ENCODE data around the gene EXOC3L1. TPM values are rescaled to one million over a fixed set of nuclear protein-coding genes. Genes with fewer than 3 reads are reported as not detected.

The EXOC3L1 gene
- total and polyA plus RNA-seq, 2 of the 13 experiments (the other 11 are each of a cell fraction or from before 2014, with no cell fraction given) = 0.12 TPM; not detected in 1

DNA sequence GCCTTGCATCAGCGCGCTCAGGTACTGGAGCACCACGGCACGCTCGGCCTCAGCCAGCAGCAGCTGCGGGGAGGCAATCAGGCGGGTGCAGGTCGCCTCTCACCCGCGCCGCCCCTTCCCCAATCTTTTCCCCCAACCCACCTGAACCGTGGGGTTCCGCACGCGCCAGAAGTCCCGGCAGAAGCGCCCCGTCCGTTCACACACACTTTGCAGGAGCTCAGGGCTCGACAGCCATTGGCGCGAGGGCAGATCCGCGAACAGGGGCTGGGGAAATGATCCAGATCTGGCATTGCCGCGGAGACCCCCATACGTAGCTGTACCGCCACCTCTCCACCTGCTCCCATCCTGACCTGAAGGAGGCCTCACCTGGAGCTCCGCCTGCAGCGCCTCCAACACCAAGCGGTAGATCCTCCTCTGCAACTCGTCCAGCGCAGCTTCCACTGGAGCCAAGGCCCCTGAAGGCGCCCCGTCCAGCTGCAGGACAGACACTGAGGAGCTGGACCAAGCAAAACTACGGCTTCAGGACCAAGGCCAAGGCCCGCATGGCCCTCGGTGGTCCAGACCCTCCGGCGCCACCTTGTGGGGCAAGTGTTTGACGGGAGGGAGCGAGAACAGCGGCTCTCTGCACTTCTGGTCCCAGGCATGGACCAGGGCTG is 4.8 kb downstream of the EXOC3L1 start (continued):
- no peak for TF ChIP-seq DPF2 (CRISPR knock-in tag; IDR thresholded peaks at IDR 0.05; ENCODE audit: borderline replicate concordance, low read depth)
- no peak for TF ChIP-seq NBN (conservative IDR thresholded peaks at IDR 0.05)
- TF ChIP-seq NFKBIZ (CRISPR knock-in tag; IDR thresholded peaks at IDR 0.05) = peak; percentile 75; the same call in 1 of the 2 replicates
- peak; percentile 72; the same call in 1 of the 2 replicates for TF ChIP-seq SIX1 (CRISPR knock-in tag; IDR thresholded peaks at IDR 0.05; ENCODE audit: borderline replicate concordance)
- no peak for TF ChIP-seq FUBP1 (CRISPR knock-in tag; IDR thresholded peaks at IDR 0.05; ENCODE audit: borderline replicate concordance)
- peak; percentile 88 for TF ChIP-seq ATAD3A (CRISPR knock-in tag; IDR thresholded peaks at IDR 0.05)
- TF ChIP-seq, protein P1, sequence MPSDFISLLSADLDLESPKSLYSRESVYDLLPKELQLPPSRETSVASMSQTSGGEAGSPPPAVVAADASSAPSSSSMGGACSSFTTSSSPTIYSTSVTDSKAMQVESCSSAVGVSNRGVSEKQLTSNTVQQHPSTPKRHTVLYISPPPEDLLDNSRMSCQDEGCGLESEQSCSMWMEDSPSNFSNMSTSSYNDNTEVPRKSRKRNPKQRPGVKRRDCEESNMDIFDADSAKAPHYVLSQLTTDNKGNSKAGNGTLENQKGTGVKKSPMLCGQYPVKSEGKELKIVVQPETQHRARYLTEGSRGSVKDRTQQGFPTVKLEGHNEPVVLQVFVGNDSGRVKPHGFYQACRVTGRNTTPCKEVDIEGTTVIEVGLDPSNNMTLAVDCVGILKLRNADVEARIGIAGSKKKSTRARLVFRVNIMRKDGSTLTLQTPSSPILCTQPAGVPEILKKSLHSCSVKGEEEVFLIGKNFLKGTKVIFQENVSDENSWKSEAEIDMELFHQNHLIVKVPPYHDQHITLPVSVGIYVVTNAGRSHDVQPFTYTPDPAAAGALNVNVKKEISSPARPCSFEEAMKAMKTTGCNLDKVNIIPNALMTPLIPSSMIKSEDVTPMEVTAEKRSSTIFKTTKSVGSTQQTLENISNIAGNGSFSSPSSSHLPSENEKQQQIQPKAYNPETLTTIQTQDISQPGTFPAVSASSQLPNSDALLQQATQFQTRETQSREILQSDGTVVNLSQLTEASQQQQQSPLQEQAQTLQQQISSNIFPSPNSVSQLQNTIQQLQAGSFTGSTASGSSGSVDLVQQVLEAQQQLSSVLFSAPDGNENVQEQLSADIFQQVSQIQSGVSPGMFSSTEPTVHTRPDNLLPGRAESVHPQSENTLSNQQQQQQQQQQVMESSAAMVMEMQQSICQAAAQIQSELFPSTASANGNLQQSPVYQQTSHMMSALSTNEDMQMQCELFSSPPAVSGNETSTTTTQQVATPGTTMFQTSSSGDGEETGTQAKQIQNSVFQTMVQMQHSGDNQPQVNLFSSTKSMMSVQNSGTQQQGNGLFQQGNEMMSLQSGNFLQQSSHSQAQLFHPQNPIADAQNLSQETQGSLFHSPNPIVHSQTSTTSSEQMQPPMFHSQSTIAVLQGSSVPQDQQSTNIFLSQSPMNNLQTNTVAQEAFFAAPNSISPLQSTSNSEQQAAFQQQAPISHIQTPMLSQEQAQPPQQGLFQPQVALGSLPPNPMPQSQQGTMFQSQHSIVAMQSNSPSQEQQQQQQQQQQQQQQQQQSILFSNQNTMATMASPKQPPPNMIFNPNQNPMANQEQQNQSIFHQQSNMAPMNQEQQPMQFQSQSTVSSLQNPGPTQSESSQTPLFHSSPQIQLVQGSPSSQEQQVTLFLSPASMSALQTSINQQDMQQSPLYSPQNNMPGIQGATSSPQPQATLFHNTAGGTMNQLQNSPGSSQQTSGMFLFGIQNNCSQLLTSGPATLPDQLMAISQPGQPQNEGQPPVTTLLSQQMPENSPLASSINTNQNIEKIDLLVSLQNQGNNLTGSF (CRISPR knock-in tag; IDR thresholded peaks at IDR 0.05) = peak; percentile 83; the same call in 1 of the 2 replicates
- TF ChIP-seq NR2C2 (CRISPR knock-in tag; IDR thresholded peaks at IDR 0.05; ENCODE audit: borderline replicate concordance) = no peak
- peak; percentile 94 for TF ChIP-seq MYC (CRISPR knock-in tag; IDR thresholded peaks at IDR 0.05; ENCODE audit: borderline replicate concordance)
- TF ChIP-seq NFE2L1 (CRISPR knock-in tag; IDR thresholded peaks at IDR 0.05; ENCODE audit: borderline replicate concordance) = peak; percentile 73; the same call in 1 of the 2 replicates
- no peak for TF ChIP-seq SRF (IDR thresholded peaks at IDR 0.05; ENCODE audit: low read depth, low read length)
- TF ChIP-seq MLX (CRISPR knock-in tag; IDR thresholded peaks at IDR 0.05) = peak; percentile 74
- 0 out of 2 replicates have a peak, but pooled peaks have one; percentile 60 for TF ChIP-seq ZNF619 (CRISPR knock-in tag; IDR thresholded peaks at IDR 0.05)
- TF ChIP-seq, protein P2, sequence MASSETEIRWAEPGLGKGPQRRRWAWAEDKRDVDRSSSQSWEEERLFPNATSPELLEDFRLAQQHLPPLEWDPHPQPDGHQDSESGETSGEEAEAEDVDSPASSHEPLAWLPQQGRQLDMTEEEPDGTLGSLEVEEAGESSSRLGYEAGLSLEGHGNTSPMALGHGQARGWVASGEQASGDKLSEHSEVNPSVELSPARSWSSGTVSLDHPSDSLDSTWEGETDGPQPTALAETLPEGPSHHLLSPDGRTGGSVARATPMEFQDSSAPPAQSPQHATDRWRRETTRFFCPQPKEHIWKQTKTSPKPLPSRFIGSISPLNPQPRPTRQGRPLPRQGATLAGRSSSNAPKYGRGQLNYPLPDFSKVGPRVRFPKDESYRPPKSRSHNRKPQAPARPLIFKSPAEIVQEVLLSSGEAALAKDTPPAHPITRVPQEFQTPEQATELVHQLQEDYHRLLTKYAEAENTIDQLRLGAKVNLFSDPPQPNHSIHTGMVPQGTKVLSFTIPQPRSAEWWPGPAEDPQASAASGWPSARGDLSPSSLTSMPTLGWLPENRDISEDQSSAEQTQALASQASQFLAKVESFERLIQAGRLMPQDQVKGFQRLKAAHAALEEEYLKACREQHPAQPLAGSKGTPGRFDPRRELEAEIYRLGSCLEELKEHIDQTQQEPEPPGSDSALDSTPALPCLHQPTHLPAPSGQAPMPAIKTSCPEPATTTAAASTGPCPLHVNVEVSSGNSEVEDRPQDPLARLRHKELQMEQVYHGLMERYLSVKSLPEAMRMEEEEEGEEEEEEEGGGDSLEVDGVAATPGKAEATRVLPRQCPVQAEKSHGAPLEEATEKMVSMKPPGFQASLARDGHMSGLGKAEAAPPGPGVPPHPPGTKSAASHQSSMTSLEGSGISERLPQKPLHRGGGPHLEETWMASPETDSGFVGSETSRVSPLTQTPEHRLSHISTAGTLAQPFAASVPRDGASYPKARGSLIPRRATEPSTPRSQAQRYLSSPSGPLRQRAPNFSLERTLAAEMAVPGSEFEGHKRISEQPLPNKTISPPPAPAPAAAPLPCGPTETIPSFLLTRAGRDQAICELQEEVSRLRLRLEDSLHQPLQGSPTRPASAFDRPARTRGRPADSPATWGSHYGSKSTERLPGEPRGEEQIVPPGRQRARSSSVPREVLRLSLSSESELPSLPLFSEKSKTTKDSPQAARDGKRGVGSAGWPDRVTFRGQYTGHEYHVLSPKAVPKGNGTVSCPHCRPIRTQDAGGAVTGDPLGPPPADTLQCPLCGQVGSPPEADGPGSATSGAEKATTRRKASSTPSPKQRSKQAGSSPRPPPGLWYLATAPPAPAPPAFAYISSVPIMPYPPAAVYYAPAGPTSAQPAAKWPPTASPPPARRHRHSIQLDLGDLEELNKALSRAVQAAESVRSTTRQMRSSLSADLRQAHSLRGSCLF (CRISPR knock-in tag; IDR thresholded peaks at IDR 0.05; ENCODE audit: borderline replicate concordance) = peak; percentile 88
- TF ChIP-seq XBP1 (CRISPR knock-in tag; IDR thresholded peaks at IDR 0.05) = no peak
- TF ChIP-seq NFYB (CRISPR knock-in tag; IDR thresholded peaks at IDR 0.05) = peak; percentile 41; the same call in 1 of the 2 replicates
- TF ChIP-seq HOXA3 (CRISPR knock-in tag; IDR thresholded peaks at IDR 0.05) = peak; percentile 91

Measured in HepG2 (cell line).